ENCODE results near the gene MAP3K1.

MAP3K1 gene

GRCh38 chr5:56849671-56850070, 34.3 kb downstream of the MAP3K1 start:
- DNase-seq (ENCODE audit: low spot score) = no peak

GRCh38 chr5:56850423-56850822, 35.1 kb downstream of the MAP3K1 start:
- DNase-seq (ENCODE audit: low spot score) = no peak

- DNase-seq (ENCODE audit: low spot score) = no peak
These were observed 36.1 kb downstream of the MAP3K1 start for GRCh38 chr5:56851258-56851941.

- DNase-seq (ENCODE audit: low spot score) = no peak
These were observed 37.1 kb downstream of the MAP3K1 start for GRCh38 chr5:56852228-56853000.

DNA sequence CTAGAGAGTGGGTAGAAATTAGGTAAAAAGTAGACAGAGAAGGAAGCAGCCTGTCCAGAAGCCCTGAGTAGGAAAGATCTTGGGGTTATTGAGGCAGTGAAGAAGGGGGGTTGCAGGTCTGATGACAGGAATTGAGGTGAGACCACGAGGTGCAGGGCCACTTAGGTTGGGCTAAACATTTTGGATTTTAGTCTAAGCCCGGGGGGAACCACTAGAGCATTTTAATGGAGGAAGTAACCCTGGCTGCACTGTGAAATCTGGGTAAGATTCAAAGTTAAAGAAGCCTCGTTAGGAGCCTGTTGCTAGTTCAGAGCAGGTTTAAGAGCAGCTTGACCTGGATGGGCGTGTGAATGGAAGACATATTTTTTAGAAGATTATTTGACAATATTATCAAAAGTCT, 38.3 kb downstream of the MAP3K1 start:
- DNase-seq (ENCODE audit: low spot score) = no peak

DNA sequence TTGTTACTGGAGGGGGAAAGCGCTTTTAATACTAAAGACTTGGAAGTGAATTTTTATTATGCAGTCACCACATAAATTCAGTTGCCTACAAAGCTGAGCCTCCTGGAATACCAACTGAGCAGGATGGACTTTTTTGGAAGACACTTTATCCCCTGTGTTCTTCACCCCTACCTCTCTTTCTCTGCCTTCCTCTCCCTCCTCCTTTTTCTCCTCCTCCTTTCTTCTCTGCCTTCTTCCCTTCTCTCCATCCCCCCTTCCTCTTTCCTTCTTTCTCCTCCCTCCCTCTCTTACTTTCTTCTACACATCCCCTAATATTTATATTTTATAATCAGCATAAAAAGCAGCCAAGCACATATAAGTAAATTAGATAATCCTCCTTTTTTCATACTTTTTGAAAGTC, 39.6 kb downstream of the MAP3K1 start:
- no peak for DNase-seq (ENCODE audit: low spot score)

DNA sequence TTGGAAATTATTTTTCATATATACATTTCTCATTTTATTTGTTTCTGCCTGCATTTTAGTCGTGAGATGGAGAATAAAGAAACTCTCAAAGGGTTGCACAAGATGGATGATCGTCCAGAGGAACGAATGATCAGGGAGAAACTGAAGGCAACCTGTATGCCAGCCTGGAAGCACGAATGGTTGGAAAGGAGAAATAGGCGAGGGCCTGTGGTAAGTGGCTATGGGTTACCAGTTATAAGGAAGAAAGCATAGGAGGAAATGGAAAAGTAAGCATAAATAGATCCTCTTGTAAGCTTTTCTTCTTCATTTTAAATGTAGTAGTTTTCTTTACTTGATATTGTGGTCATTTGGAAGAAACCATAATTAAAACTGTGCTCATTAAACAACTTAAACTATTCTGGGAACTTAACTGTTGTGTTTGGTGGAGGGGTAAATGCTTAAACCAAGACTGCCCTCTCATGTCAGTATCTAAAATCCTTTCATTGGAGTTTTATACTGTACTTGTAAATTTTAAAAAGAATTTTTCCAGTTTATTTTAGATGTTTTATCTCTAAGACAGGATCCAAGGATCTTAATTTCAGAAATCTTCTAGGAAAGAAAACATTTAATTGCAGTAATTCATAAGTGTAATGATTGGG, 41.3 kb downstream of the MAP3K1 start:
- DNase-seq (ENCODE audit: low spot score) = no peak

- DNase-seq (ENCODE audit: low spot score) = no peak
These were observed 43.6 kb downstream of the MAP3K1 start for GRCh38 chr5:56858777-56859442.

GRCh38 chr5:56861893-56862485, 46.6 kb downstream of the MAP3K1 start:
- DNase-seq (ENCODE audit: low spot score) = no peak

GRCh38 chr5:56862909-56863308, 47.6 kb downstream of the MAP3K1 start:
- DNase-seq (ENCODE audit: low spot score) = no peak

- DNase-seq (ENCODE audit: low spot score) = no peak
These were observed 56.4 kb downstream of the MAP3K1 start for GRCh38 chr5:56871777-56872176.

DNA sequence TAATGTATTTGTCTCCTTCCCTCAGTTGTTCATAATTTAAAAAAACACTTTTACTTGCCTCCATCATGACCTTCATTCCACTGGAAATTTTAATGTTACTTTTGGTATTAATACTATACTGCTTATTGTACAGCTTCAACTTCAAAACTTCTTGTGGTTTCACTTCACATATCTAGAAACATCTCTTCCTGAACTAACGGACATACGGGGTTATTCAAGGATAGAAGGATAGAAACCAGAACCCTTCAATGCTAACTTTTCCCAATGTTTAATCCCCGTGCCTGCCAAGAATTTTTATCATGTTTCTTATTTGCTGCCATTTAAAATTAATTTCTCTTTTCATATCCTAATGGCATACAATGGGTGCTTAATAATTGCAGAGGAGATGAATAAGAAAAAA, 57.7 kb downstream of the MAP3K1 start:
- DNase-seq (ENCODE audit: low spot score) = no peak

- no peak for DNase-seq (ENCODE audit: low spot score)
These were observed 61.0 kb downstream of the MAP3K1 start for GRCh38 chr5:56876327-56876726.

GRCh38 chr5:56881571-56881970, 66.2 kb downstream of the MAP3K1 start:
- DNase-seq (ENCODE audit: low spot score) = no peak

DNA sequence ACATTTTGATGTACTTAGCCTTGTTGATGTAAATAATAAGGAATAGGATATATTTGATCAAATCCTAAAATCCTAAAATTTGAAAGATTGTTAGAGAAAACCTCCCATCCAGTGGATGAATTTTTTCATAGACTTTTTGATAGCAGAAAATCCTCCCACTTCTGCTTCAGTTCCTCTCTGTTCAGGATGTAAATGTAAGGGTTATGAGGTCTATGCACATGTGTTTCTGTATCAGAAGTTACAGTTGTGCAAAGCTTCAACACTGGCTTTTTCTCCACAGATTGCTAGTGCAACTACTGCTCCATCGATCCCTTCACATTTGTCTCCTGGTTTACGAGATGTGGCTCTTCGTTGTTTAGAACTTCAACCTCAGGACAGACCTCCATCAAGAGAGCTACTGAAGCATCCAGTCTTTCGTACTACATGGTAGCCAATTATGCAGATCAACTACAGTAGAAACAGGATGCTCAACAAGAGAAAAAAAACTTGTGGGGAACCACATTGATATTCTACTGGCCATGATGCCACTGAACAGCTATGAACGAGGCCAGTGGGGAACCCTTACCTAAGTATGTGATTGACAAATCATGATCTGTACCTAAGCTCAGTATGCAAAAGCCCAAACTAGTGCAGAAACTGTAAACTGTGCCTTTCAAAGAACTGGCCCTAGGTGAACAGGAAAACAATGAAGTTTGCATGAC, 78.1 kb downstream of the MAP3K1 start:
- DNase-seq (ENCODE audit: low spot score) = no peak

DNA sequence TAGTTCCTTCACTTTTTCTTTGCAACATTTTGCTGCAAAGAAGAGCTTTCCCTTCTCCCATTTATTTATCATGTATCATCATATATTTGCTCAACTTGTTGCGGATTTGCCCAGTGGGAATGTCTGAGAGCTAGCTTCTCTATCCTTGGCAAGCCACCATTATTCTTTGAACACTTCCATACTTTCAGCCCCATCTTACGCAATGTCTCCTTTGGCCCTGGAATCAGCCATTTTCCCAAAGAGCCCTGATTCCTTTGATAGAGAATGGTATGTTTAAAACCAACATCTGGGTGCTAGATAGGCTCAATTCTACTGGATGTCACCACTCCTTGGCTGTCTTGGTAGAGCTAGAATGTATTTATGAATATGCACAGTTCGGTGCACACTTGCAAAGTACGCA, 81.4 kb downstream of the MAP3K1 start:
- no peak for DNase-seq (ENCODE audit: low spot score)

GRCh38 chr5:56898213-56898612, 82.9 kb downstream of the MAP3K1 start:
- DNase-seq (ENCODE audit: low spot score) = no peak

GRCh38 chr5:56900395-56900794, 85.0 kb downstream of the MAP3K1 start:
- DNase-seq (ENCODE audit: low spot score) = no peak

DNA sequence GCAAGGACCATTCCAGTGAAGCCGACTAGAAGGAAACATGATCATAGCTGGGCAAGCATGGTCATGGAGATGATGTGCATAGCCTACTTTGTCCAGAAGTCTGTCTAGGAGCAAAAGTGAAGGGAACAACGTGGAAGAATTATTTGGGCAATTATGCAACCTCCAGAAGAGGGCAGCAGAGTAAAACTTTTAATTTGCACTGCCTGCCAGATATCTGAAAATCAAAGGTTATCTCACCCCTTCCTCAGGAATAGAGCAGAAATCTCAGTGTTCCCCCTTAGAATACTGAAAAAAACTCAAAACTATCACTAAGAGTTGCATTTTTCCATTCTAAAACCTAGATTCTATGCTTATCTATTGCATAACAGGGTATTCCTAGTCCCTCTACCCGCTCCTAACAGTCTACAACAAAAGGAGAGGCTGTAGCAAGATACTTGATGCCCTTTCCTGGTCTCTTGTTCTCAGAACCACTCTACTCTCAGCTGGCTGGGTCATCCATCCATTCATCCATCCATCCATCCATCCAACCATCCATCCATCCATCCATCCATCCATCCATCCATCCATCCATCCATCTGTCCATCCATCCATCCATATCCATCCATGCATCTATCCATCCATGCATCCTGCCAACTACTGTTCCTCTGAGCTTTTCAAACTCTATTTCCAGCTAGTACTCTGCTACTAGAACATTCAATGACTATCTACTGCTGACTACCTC, 85.7 kb downstream of the MAP3K1 start:
- peak; percentile 49 for DNase-seq (ENCODE audit: low spot score)

DNA sequence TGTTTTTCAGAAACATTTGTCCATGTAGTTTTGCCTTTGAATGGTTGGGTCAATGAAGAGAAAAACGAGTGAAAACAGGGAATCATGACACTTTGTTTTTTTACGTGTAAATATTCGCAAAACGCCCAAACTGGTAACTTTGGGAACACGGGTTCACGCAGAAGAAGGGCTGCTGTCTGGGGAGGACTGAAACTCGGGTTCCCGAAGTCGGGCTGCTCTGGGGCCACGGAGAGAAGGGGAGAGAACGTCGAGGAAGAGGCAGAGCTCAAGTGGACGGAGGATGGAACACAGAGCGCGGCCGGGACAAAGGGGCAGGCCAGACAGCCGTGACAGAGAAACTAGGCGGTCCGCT, 93.6 kb downstream of the MAP3K1 start:
- DNase-seq (ENCODE audit: low spot score) = no peak

Measured in activated CD4-positive, alpha-beta T cell treated with anti-CD3 and anti-CD28 coated beads, Interleukin-2, Interleukin-4, amounts not matched to agents 100 ng/mL and 50 ng/mL, durations not matched to agents 16 hours and 8 hours (primary cell).